Lower lobe of right lung (tissue), 2 donors: Measurements from ENCODE around the gene ZNF76. TPM values are rescaled to one million over a fixed set of nuclear protein-coding genes. Genes with fewer than 3 reads are reported as not detected.

ENCODE experiments used
- ATAC-seq, 2 donors: fragments of 200-7000 bp; cut with Tn5 transposase; one replicate each; pipeline ENCODE4 v1.9.1; 2020 to 2022; ENCODE audit warnings: mild to moderate bottlenecking in 2 of 2, moderate library complexity in 2 of 2
- DNase-seq: peaks from one replicate; pipeline ENCODE4 v3.0.0-alpha.2; 2020
- H3K27ac ChIP-seq: fragments of 200-600 bp; one replicate; pipeline ENCODE4 v1.8.0; 2022
- H3K27me3 ChIP-seq: fragments of 200-600 bp; one replicate; pipeline ENCODE4 v1.8.0; 2022; ENCODE audit warnings: low read depth
- H3K36me3 ChIP-seq: fragments of 200-600 bp; one replicate; pipeline ENCODE4 v1.8.0; 2022; ENCODE audit warnings: mild to moderate bottlenecking
- H3K4me1 ChIP-seq: fragments of 200-600 bp; one replicate; pipeline ENCODE4 v1.8.0; 2022
- H3K4me3 ChIP-seq: fragments of 200-600 bp; one replicate; pipeline ENCODE4 v1.8.0; 2022; ENCODE audit warnings: mild to moderate bottlenecking
- H3K9me3 ChIP-seq: fragments of 200-600 bp; one replicate; pipeline ENCODE4 v1.8.0; 2022
- intact Hi-C: fragments of 100-400 bp; cut with DNase I; formaldehyde crosslinking; loops from one replicate; pipeline ENCODE4 v1.11.0; 2022
- total RNA-seq: library from RNA; stranded (reverse); fragmentation: NEBNext Ultra II Directional; extraction: Animal tissue kit (Norgen Biotek cat#: 25700); gene quantifications from one replicate; pipeline ENCODE4 v1.2.1, GENCODE V29; 2021
- TF ChIP-seq, protein P1 (sequence below): fragments of 200-600 bp; IDR thresholded peaks from one replicate; pipeline ENCODE4 v1.8.0; 2022; ENCODE audit warnings: antibody characterized with exemption, mild to moderate bottlenecking
- donor health status: DM: no; HTN: yes; CAD: no; lungs with severe emphysema.

ZNF76 gene
- total RNA-seq, 1 donor from 2014 or later, result 39.4 TPM

DNA sequence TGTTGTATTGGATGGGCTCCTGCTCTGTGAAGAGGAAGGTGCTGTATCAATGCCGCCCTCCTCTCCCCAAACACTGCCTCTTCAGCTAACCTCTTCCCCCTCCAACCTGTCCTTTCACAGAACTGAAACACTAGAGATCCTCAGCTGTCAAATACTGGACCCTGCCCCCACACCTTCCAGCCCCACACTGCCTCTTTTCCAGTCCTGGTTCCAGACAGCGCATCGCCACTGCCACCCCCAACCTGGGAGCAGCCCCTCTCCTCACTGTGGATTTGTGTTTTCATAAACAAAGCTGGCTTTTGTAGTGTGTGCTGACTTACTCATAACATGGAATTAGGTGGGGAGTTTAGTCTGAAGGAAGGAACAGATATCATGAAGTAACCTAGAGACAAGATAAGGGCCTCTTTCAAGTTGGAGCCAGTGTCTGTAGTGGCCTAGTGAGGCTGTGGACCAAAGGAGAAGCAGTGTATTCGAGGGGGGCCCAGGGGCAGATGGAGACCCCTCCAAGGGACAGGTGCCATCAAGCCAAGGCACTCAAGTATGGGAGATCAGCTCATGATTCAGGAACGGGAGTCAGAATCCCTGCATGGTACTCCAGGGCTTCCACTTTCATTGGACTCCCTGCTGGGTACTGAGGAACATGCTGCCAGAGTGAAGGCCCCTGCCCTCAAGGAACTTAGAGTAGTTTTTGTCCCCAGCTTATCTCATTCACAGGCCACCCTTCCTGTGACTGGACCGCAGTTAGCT lies 43.7 kb upstream of the ZNF76 start:
- TF ChIP-seq, protein P1, sequence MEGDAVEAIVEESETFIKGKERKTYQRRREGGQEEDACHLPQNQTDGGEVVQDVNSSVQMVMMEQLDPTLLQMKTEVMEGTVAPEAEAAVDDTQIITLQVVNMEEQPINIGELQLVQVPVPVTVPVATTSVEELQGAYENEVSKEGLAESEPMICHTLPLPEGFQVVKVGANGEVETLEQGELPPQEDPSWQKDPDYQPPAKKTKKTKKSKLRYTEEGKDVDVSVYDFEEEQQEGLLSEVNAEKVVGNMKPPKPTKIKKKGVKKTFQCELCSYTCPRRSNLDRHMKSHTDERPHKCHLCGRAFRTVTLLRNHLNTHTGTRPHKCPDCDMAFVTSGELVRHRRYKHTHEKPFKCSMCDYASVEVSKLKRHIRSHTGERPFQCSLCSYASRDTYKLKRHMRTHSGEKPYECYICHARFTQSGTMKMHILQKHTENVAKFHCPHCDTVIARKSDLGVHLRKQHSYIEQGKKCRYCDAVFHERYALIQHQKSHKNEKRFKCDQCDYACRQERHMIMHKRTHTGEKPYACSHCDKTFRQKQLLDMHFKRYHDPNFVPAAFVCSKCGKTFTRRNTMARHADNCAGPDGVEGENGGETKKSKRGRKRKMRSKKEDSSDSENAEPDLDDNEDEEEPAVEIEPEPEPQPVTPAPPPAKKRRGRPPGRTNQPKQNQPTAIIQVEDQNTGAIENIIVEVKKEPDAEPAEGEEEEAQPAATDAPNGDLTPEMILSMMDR, result no peak
- Histone ChIP-seq H3K36me3 (no peaks in the 10 kb centered on the region), H3K27me3 (peaks cover 52% of the 10 kb centered on the region), H3K4me3 (no peak overlapping the region), H3K4me1 (peaks cover 19% of the 10 kb centered on the region), H3K27ac (no peak overlapping the region), H3K9me3 (no peaks in the 10 kb centered on the region)
- no peak for ATAC-seq
- intact Hi-C loops, result no loop called here
- no peak for DNase-seq

DNA sequence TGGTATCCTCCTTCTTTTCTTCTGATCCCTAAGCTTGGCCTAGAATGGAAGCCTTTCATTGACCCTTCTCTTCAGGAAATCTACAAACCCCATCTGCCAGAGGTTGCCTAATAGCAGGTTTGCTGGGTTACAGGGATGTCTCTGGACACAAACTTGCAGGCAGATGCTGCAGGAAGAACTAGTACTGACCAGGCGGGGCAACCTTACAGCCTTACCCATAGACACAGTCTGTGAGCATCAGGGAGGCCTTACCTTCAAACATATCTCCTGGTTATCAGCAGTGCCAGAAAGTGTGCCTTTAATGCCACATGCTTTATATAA lies 43.2 kb upstream of the ZNF76 start:
- Histone ChIP-seq H3K36me3 (no peaks in the 10 kb centered on the region), H3K4me1 (peaks cover 19% of the 10 kb centered on the region), H3K27me3 (peaks cover 47% of the 10 kb centered on the region), H3K27ac (no peak overlapping the region), H3K4me3 (no peak overlapping the region), H3K9me3 (no peaks in the 10 kb centered on the region)
- no peak for ATAC-seq
- intact Hi-C loops, result no loop called here
- TF ChIP-seq, protein P1, result no peak
- no peak for DNase-seq

DNA sequence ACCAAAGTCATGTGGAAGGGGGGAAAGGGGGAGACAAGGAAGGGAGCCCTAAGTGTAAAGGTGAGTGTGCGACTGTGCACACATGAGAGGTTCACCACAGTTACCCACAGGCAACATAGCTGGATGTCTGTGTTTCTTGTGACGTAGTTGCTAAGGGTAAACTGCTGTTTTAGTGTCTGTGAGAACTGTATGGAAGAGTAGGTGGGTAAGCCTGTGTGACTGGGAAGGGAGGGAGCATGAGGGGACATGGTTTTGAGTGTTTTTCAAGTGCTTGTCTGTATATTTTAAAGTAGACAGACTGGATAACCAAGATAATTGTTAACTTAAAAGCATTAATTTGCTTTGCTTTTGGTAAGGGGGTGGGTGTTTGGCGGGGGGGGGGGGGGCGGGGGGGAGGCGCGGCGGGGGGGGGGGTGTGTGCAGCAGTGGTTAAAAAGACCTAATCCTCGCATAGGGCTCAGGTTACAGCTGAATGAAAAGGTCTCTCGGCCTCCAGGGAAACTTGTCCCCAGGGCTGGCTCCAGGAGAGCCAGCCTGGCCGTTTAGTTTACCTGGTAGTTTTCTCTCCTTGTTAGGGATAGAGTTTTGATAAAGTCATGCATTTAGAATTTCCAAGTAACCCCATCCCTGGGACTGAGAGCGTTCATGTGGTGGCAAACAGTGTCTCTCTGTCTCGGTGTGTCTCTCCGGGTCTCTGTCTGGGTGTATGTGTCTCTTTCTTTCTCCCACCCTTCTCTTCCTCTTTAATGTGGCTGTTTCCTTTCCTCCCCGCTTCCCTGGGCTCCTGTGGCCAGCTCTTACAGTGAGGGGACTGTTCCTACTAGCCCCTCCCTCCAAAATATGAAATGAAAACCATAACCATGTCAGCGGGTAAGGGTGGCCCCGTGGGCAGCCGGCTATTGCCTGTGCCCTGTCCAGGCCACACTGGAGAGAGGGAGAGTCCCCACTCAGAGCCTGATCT lies 42.4 kb upstream of the ZNF76 start:
- intact Hi-C loops, result no loop called here
- Histone ChIP-seq H3K36me3 (no peaks in the 10 kb centered on the region), H3K4me3 (no peak overlapping the region), H3K27ac (no peak overlapping the region), H3K4me1 (peaks cover 19% of the 10 kb centered on the region), H3K9me3 (no peaks in the 10 kb centered on the region), H3K27me3 (peaks cover 39% of the 10 kb centered on the region)
- ATAC-seq, result no peak
- TF ChIP-seq, protein P1, result no peak
- no peak for DNase-seq

DNA sequence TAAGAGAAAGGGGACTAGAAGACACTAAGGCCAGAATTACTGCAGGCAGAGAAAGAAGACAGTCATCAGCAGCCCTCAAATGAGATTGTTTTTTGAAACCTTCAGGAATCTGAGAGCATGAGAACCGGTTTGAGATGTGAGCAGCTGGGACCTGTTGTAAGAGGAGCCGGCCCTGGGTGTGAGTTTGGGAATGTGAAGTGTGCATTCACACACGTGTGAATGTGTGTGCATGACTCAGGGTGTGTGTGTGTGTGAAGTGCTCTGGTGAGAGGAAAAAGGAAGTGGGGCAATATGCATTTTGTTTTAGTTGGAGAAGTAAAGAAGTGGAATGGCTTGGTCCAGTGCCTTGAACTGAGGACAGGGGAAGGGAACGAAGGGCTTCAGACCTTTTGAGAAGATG lies 41.5 kb upstream of the ZNF76 start:
- peak; percentile 16 to 57 for ATAC-seq
- H3K27me3 ChIP-seq, result peaks cover 32% of the 10 kb centered on the region
- TF ChIP-seq, protein P1, result no peak
- intact Hi-C loops, result no loop called here
- no peak for DNase-seq
- H3K9me3 ChIP-seq, result no peaks in the 10 kb centered on the region
- no peaks in the 10 kb centered on the region for H3K36me3 ChIP-seq
- H3K4me1 ChIP-seq, result peaks cover 19% of the 10 kb centered on the region
- no peak overlapping the region for H3K27ac ChIP-seq
- H3K4me3 ChIP-seq, result no peak overlapping the region

DNA sequence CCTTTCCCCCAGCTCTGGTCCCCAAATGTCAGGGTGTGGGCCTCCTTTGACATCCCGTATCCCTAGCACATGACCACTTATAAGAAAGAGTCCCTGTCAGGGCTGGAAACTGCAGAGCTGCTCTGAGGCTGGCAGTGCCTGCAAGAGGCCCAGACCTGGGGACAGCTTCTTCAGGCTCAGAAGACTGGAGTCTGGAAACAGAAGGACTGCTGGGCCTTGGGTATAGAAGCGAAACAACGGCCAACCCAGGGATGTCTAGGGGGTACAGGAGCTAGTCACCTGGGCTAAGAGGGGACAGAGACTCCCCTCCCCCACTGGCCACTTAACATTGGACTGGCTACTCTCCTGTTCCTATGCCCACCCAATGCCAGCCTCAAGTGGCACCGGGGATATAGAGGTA lies 41.1 kb upstream of the ZNF76 start:
- Histone ChIP-seq H3K4me1 (peaks cover 15% of the 10 kb centered on the region), H3K36me3 (no peaks in the 10 kb centered on the region), H3K4me3 (no peak overlapping the region), H3K9me3 (no peaks in the 10 kb centered on the region), H3K27ac (no peak overlapping the region), H3K27me3 (peaks cover 28% of the 10 kb centered on the region)
- TF ChIP-seq, protein P1, result no peak
- intact Hi-C loops, result no loop called here
- DNase-seq (no peak), ATAC-seq (no peak)
